CD14-positive monocyte (primary cell): Measurements from ENCODE around the gene NOPCHAP1. TPM values are rescaled to one million over a fixed set of nuclear protein-coding genes. Genes with fewer than 3 reads are reported as not detected.

ENCODE experiments used
- DNase-seq, 3 donors: peaks; one replicate each; pipeline ENCODE4 v3.0.0-alpha.2; 2011 to 2022
- H2AFZ ChIP-seq: 2 replicates; pipeline ENCODE4 v1.6.0; 2012; ENCODE audit warnings: mild to moderate bottlenecking, low read depth, low read length, inconsistent platforms; ENCODE audit not compliant: insufficient read depth, poor library complexity, severe bottlenecking
- H3K27ac ChIP-seq, 2 donors: 1 replicate in 1 of 2; 2 replicates in 1 of 2; pipeline ENCODE4 v1.5.1; 2012 to 2013; ENCODE audit warnings: low read length in 2 of 2, control low read depth in 1 of 2, inconsistent platforms in 1 of 2, low read depth in 1 of 2, mild to moderate bottlenecking in 1 of 2
- H3K27me3 ChIP-seq, 2 donors: one replicate each; pipeline versions ENCODE4 v1.6.0 to v1.6.1; 2011 to 2013; ENCODE audit warnings: low read length in 2 of 2; ENCODE audit not compliant: control insufficient read depth in 2 of 2, insufficient read depth in 2 of 2
- H3K36me3 ChIP-seq, 2 donors: replicated peaks in 1 of 2; 1 replicate in 1 of 2; 2 replicates in 1 of 2; pipeline versions ENCODE4 v1.5.1 to v1.6.1; 2012 to 2013; ENCODE audit warnings: low read length in 2 of 2, control low read depth in 1 of 2, inconsistent platforms in 1 of 2, mild to moderate bottlenecking in 1 of 2; ENCODE audit not compliant: insufficient read depth in 2 of 2, control insufficient read depth in 1 of 2
- H3K4me1 ChIP-seq, 2 donors: 1 replicate in 1 of 2; 2 replicates in 1 of 2; pipeline versions ENCODE4 v1.5.1 to v1.6.1; 2012 to 2013; ENCODE audit warnings: low read length in 2 of 2, control low read depth in 1 of 2, inconsistent platforms in 1 of 2, mild to moderate bottlenecking in 1 of 2, moderate library complexity in 1 of 2; ENCODE audit not compliant: insufficient read depth in 2 of 2, control insufficient read depth in 1 of 2
- H3K4me2 ChIP-seq: replicated peaks from 2 replicates; pipeline ENCODE3; 2012; ENCODE audit warnings: low read length, moderate library complexity, mild to moderate bottlenecking; ENCODE audit not compliant: poor library complexity, severe bottlenecking; ENCODE audit errors: extremely low read depth
- H3K4me3 ChIP-seq, 3 experiments: fragments of 200-600 bp in 1 of 3; sonication (generic) in 1 of 3; replicated peaks in 1 of 3; 1 replicate in 2 of 3; 2 replicates in 1 of 3; pipeline ENCODE4 v1.5.1; 2011 to 2013; ENCODE audit warnings: low read length in 3 of 3, mild to moderate bottlenecking in 3 of 3, control low read depth in 2 of 3, low read depth in 2 of 3, inconsistent platforms in 1 of 3, moderate library complexity in 1 of 3
- H3K79me2 ChIP-seq: 2 replicates; pipeline ENCODE4 v1.6.0; 2012; ENCODE audit warnings: mild to moderate bottlenecking, control low read depth, inconsistent platforms, low read length, moderate library complexity; ENCODE audit not compliant: insufficient read depth
- H3K9ac ChIP-seq: 2 replicates; pipeline ENCODE4 v1.6.0; 2017; ENCODE audit warnings: low read length, mild to moderate bottlenecking; ENCODE audit not compliant: insufficient read depth, poor library complexity, severe bottlenecking
- H3K9me3 ChIP-seq, 2 donors: replicated peaks in 1 of 2; 1 replicate in 1 of 2; 2 replicates in 1 of 2; pipeline versions ENCODE4 v1.5.1 to v1.6.1; 2012 to 2013; ENCODE audit warnings: low read length in 2 of 2, control low read depth in 1 of 2; ENCODE audit not compliant: control insufficient read depth in 1 of 2, insufficient read depth in 1 of 2
- H4K20me1 ChIP-seq: 2 replicates; pipeline ENCODE4 v1.6.0; 2012; ENCODE audit warnings: mild to moderate bottlenecking, low read length, control low read depth, moderate library complexity; ENCODE audit not compliant: insufficient read depth
- H3K27ac Mint-ChIP-seq, 7 donors: one replicate each; pipeline ENCODE4 v1.8.0; 2020; ENCODE audit warnings: mild to moderate bottlenecking in 7 of 7, mixed read lengths in 7 of 7, moderate library complexity in 6 of 7, inconsistent platforms in 2 of 7
- H3K27me3 Mint-ChIP-seq, 3 donors: one replicate each; pipeline ENCODE4 v1.8.0; 2021 to 2022; ENCODE audit warnings: low read depth in 3 of 3, mild to moderate bottlenecking in 3 of 3, mixed read lengths in 3 of 3, moderate library complexity in 3 of 3, inconsistent platforms in 1 of 3
- H3K36me3 Mint-ChIP-seq, 2 donors: one replicate each; pipeline ENCODE4 v1.8.0; 2020; ENCODE audit warnings: mixed read lengths in 2 of 2, inconsistent platforms in 1 of 2, mild to moderate bottlenecking in 1 of 2
- H3K4me1 Mint-ChIP-seq: one replicate; pipeline ENCODE4 v1.8.0; 2020; ENCODE audit warnings: mild to moderate bottlenecking, mixed read lengths
- H3K4me3 Mint-ChIP-seq, 2 donors: one replicate each; pipeline ENCODE4 v1.8.0; 2020; ENCODE audit warnings: mild to moderate bottlenecking in 2 of 2, mixed read lengths in 2 of 2, moderate library complexity in 1 of 2
- H3K9me3 Mint-ChIP-seq, 7 donors: one replicate each; pipeline ENCODE4 v1.8.0; 2020 to 2022; ENCODE audit warnings: mixed read lengths in 7 of 7, mild to moderate bottlenecking in 6 of 7, moderate library complexity in 6 of 7, inconsistent platforms in 2 of 7
- WGBS: methylation state at CpG from one replicate; pipeline ENCODE4 v1.1.5; 2013; ENCODE audit warnings: missing lambda C conversion rate; ENCODE audit not compliant: insufficient coverage; 5-methylcytosine and 5-hydroxymethylcytosine counted together
- intact Hi-C, 2 donors: fragments of 100-400 bp; cut with micrococcal nuclease; formaldehyde crosslinking; loops; one replicate each; pipeline versions ENCODE4 v1.15.0 to v1.15.1; 2023
- polyA plus RNA-seq, 3 donors: library from polyadenylated mRNA; depleted of rRNA in 1 of 3; unstranded in 2 of 3; stranded (reverse) in 1 of 3; fragments of 300-500 nt in 2 of 3; fragments of >200 nt in 1 of 3; fragmentation: Illumina TruSeq in 2 of 3; gene quantifications; 1 replicate in 2 of 3; 2 replicates in 1 of 3; pipeline ENCODE4 v1.2.3, GENCODE V29; 2012 to 2021
- TF ChIP-seq, protein P1 (sequence below): fragments of 200-600 bp; IDR thresholded peaks from one replicate; pipeline ENCODE4 v1.8.0; 2022; ENCODE audit warnings: antibody characterized with exemption, mild to moderate bottlenecking

The NOPCHAP1 gene
- polyA plus RNA-seq, 3 donors: 2.6 to 14.0 (median 12.0) TPM

DNA sequence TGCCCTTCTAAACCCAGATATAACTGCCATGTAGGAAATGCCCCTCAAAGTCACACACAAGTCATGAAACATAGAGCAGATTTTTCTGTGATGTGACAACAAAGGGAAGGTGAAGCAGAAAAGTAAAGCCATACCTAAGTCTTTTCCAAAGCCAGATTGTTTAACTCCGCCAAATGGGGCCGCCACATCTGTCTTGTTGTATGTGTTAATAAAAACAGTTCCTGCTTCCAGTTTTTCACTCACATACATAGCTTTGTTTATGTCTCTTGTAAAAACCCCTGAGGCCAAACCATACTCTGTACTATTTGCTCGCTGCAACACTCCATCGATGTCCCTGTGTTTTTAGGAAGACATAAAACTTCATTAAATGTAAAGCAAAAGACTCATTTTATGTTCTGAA lies 40.3 kb downstream of the NOPCHAP1 start:
- no peak for DNase-seq
- no peaks in the 10 kb centered on the region for H3K27me3 ChIP-seq
- H3K4me3 ChIP-seq: no peak overlapping the region
- TF ChIP-seq, protein P1, sequence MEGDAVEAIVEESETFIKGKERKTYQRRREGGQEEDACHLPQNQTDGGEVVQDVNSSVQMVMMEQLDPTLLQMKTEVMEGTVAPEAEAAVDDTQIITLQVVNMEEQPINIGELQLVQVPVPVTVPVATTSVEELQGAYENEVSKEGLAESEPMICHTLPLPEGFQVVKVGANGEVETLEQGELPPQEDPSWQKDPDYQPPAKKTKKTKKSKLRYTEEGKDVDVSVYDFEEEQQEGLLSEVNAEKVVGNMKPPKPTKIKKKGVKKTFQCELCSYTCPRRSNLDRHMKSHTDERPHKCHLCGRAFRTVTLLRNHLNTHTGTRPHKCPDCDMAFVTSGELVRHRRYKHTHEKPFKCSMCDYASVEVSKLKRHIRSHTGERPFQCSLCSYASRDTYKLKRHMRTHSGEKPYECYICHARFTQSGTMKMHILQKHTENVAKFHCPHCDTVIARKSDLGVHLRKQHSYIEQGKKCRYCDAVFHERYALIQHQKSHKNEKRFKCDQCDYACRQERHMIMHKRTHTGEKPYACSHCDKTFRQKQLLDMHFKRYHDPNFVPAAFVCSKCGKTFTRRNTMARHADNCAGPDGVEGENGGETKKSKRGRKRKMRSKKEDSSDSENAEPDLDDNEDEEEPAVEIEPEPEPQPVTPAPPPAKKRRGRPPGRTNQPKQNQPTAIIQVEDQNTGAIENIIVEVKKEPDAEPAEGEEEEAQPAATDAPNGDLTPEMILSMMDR: no peak
- Mint-ChIP-seq H3K36me3 (peaks cover 9 to 11% of the 10 kb centered on the region in 2 donors), H3K9me3 (no peaks in the 10 kb centered on the region), H3K27ac (no peak overlapping the region), H3K27me3 (peaks cover 0 to 2% (median 2%) of the 10 kb centered on the region in 3 donors), H3K4me1 (peaks cover 11% of the 10 kb centered on the region), H3K4me3 (no peak overlapping the region)
- intact Hi-C loops: no loop called here
- no peak overlapping the region for H3K9ac ChIP-seq
- H2AFZ ChIP-seq: no peak overlapping the region
- H3K4me1 ChIP-seq: peaks cover 9 to 14% of the 10 kb centered on the region in 2 donors
- no CpG with 5 or more reads among the region's 4 CpGs for WGBS
- no peak overlapping the region for H3K4me2 ChIP-seq
- no peaks in the 10 kb centered on the region for H4K20me1 ChIP-seq
- H3K79me2 ChIP-seq: no peaks in the 10 kb centered on the region
- no peaks in the 10 kb centered on the region for H3K36me3 ChIP-seq
- no peaks in the 10 kb centered on the region for H3K9me3 ChIP-seq
- no peak overlapping the region for H3K27ac ChIP-seq

DNA sequence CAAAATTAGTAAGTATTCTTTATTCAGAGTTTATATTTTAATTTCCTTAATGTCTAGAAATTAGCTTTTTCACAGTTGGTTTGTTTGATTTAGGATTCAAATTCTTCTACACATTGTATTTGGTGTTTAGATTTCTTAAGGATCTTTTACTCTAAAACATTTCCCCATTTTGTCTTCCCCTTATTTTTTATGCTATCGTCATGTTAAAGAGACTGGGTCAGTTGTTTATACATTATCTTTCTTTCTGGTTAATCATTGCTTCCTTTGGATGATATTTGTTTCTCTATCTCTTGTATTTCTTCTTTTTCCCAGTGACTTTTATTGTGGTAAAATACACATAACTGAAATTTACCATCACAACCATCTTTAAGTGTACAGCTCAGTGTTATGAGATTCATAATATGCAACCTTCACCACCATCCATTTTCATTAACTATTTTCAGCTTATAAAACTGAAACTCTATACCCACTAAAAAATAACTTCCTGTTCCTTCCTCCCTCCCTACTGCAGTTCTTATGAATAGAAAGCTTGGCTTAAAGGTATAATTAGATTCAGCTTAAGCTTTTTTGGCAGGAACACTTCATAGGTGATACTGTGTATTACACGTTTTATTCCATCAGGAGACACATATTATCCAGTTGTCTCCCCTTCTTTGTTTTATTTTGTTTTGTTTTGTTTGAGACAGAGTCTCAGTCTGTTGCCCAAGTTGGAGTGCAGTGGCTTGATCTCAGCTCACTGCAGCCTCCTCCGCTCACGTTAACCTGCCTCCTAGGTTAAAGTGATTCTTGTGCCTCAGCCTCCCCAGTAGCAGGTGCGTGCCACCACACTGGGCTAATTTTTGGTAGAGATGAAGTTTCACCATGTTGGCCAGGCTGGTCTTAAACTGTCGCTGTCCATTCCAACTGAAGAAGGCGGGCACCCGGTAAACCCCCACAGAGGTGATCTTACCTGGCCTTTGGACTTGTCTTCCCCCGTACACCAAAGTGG lies 45.0 kb downstream of the NOPCHAP1 start:
- Histone ChIP-seq H3K79me2 (no peaks in the 10 kb centered on the region), H2AFZ (peak overlapping the region; percentile 57), H3K36me3 (no peaks in the 10 kb centered on the region), H3K27ac (peak overlapping the region; percentile 42 to 71), H3K27me3 (no peaks in the 10 kb centered on the region), H3K4me2 (peak overlapping the region; percentile 45), H3K9ac (no peak overlapping the region), H4K20me1 (no peaks in the 10 kb centered on the region), H3K4me1 (peaks cover 11 to 20% of the 10 kb centered on the region in 2 donors), H3K4me3 (peak overlapping the region in 1 of 3 experiments; percentile 38), H3K9me3 (no peaks in the 10 kb centered on the region)
- peaks cover 15% of the 10 kb centered on the region for H3K4me1 Mint-ChIP-seq
- H3K9me3 Mint-ChIP-seq: no peaks in the 10 kb centered on the region
- WGBS: 98% methylated on average over 7 of the region's 9 CpGs
- peak overlapping the region; percentile 79 to 93 (median 84) for H3K27ac Mint-ChIP-seq
- DNase-seq: peak; percentile 8 to 12 (median 8)
- TF ChIP-seq, protein P1: no peak
- H3K4me3 Mint-ChIP-seq: peak overlapping the region in 1 of 2 donors; percentile 80
- peaks cover 0 to 2% (median 2%) of the 10 kb centered on the region in 3 donors for H3K27me3 Mint-ChIP-seq
- intact Hi-C loops: no loop called here
- peaks cover 4 to 8% of the 10 kb centered on the region in 2 donors for H3K36me3 Mint-ChIP-seq
